Activated T-cell treated with anti-CD3 and anti-CD28 coated beads for 1 hour (primary cell): ENCODE results near the gene OR52H1.
"Not testable (repeated sequence)": the region's sequence is repeated elsewhere in the genome, so short reads cannot be mapped to it uniquely, and the experiment has no call there.

Source experiments
- DNase-seq: peaks from one replicate; pipeline ENCODE4 v3.0.0-alpha.2; 2020; ENCODE audit warnings: low read depth

Gene OR52H1

GRCh38 chr11:5548440-5548839 lies at the start of gene OR52H1:
Gene OR52H1 (minus strand): TSS chr11:5548540. CDS start chr11:5545505, 3,035 bp downstream.
- DNase-seq = no peak

DNA sequence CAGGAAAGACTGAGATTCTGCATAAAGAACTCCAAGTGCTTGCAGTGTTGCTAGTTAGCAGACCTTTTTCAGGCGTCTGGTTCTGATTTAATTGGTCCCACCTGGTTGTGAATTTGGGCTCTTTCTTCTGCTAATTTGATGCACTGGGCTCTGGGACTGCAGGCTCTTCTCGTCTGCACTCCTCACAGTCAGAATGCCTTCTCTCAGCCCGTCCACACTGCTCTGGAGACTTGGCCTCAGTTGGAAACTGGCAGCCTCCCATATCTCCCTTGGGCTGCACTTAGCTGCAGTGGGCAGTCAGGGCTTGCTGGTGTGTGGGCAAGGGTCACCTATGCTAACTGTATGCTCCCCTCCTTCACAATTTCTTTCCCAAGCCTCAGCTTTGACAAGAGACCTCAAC lies 49.6 kb upstream of the OR52H1 start:
- no peak for DNase-seq

GRCh38 chr11:5596607-5597201 lies 48.4 kb upstream of the OR52H1 start, which contains the start of gene TRIM6:
Gene TRIM6 (plus strand): TSS chr11:5596637. CDS start chr11:5596898, 261 bp downstream.
- DNase-seq = no peak

DNA sequence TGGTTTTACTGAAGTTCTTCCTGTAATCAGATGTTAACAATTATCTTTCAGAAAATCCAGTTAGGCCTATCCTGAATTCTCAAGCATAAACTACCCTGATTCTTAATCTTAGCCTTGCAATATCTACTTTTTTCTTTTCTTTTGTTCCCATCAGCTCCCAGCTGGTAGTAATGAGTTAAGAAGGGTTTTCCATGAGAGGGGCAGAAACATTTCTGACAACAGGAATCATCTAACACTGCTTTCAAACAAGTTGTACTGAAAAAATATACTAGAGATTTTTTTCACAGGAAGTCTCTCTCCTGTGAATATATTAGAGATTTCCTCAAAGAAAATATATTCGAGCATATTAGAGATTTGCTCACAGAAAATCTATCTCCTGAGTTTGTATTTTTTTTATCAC lies 44.8 kb upstream of the OR52H1 start:
- DNase-seq = no peak

GRCh38 chr11:5592615-5593014 lies 44.3 kb upstream of the OR52H1 start:
- no peak for DNase-seq

- DNase-seq = no peak
Observed at GRCh38 chr11:5591613-5592012, 43.3 kb upstream of the OR52H1 start.

GRCh38 chr11:5589906-5590305 lies 41.6 kb upstream of the OR52H1 start:
- not testable (repeated sequence) for DNase-seq

DNA sequence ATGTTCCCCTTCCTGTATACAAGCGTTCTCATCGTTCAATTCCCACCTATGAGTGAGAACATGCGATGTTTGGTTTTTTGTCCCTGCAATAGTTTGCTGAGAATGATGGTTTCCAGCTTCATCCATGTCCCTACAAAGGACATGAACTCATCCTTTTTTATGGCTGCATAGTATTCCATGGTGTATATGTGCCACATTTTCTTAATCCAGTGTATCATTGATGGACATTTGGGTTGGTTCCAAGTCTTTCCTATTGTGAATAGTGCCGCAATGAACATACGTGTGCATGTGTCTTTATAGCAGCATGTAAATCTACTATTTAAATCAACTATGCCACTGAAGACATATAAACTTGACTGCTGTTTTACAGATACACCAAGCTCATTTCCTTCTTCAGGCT lies 36.1 kb upstream of the OR52H1 start:
- DNase-seq = not testable (repeated sequence)

- DNase-seq = no peak
Observed at GRCh38 chr11:5581014-5581413, 32.7 kb upstream of the OR52H1 start.

- no peak for DNase-seq
Observed at GRCh38 chr11:5580577-5580976, 32.2 kb upstream of the OR52H1 start, which contains the start of gene OR52B6. Gene OR52B6 (plus strand): TSS chr11:5580877. CDS start chr11:5580877, 0 bp downstream.

GRCh38 chr11:5577101-5577500 lies 28.8 kb upstream of the OR52H1 start:
- DNase-seq = no peak

DNA sequence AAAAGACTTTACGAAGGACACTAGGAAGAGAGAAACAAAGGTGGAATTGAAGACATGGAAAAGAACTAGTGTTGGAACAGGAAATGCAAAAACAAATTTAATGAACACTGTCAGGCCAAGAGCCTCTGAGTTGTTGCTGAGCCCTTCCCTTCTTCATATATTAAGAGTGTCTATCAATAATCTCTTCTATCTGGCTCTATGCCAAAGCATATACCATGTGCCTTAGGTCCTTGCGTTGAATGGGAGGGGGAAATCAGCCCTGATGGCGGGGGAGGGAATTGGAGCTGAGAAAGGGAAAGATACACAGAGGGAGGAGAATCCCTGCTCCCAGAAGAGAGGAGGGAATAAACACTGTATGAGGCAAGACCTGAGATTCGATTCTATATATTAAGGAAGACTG lies 26.8 kb upstream of the OR52H1 start:
- no peak for DNase-seq

GRCh38 chr11:5574654-5575053 lies 26.3 kb upstream of the OR52H1 start:
- no peak for DNase-seq

GRCh38 chr11:5564259-5565019 lies 16.1 kb upstream of the OR52H1 start:
- no peak for DNase-seq

GRCh38 chr11:5557751-5558150 lies 9.4 kb upstream of the OR52H1 start:
- DNase-seq = no peak

- DNase-seq = no peak
Observed at GRCh38 chr11:5556596-5557188, 8.4 kb upstream of the OR52H1 start.

GRCh38 chr11:5553343-5553742 lies 5.0 kb upstream of the OR52H1 start:
- DNase-seq = no peak

DNA sequence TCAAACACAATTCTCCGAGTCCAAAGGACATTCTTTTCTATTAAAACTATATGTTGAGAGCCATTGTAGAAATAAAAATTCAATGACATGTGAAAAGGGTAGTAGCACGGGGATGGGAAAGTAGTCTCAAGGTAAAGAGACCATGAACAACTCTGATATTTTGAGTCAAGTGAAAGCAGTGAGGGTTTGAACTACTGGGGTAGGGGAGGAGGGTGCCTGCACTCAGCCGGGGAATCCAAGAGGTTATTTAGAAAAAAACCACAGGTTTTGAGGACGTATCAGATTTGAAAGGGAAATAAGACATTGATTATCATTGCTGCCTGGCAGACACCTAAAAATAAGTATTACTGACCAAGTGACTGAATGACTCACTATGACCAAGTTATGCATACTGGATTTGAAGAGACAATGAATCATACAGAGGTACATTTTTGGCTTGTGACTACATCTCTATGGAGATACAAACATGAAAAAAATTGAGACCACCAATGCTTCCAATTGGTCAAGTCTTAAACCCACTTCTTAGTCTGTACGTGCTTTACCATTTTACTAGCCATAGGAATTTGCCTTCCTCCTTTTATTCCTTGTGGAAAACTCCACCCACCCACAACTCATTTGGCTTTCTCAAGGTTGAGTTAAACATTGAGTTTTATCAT lies 2.2 kb upstream of the OR52H1 start:
- DNase-seq = no peak

DNA sequence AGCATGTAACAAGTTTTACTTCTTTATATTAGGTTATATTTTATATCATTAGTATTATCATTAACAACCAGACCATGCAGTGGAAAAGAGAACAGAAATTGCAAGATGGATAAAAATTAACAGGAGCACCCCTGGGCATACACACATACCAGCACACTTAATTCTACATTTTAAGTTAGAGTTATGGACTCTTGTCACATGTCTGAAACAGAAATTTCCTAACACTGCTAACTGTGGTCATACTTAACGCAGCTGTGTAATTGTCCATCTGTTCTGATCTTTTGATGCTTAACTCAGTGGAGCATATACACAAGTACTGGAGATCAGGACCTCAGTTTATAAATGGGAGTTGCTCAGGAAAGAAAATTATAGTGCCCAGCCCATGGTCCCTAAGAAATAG lies 358 bp downstream of the OR52H1 start:
- DNase-seq = no peak

DNA sequence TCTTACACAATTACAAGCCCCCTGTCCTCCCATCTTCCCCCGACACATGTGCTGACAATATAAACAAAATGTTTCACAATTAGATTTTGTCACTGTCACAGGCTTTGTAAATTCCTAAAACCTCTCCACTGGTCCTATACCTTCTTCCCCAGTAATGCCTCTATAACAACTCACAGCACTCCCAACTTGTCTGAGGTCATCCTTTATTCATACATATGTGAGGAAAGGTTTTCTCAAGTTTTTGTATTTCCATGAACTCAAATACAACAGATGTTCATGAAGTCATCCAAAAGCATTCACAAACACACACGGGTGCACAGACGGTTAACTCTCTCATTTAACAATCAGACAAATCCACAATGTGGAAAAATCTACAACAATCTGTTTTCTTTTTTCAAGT lies 1.9 kb downstream of the OR52H1 start:
- no peak for DNase-seq

DNA sequence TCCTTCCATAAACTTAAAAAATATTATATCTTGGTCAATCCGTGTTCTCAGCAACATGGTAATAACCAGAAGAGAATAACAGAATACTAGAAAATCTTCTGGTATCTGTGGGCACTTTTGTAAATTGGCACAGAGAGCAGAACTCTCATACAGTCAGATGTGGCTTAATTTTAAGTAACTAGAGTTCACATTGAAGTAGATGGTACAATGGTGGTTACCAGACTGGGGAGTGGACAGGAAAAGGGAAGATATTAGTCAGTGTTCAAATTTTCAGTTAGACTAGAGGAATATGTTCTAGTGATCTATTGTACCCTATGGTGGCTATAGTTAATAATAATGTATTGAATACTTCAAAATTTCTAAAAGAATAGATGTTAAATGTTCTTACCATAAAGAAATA lies 6.9 kb downstream of the OR52H1 start:
- no peak for DNase-seq

- no peak for DNase-seq
Observed at GRCh38 chr11:5536482-5536881, 11.9 kb downstream of the OR52H1 start.

DNA sequence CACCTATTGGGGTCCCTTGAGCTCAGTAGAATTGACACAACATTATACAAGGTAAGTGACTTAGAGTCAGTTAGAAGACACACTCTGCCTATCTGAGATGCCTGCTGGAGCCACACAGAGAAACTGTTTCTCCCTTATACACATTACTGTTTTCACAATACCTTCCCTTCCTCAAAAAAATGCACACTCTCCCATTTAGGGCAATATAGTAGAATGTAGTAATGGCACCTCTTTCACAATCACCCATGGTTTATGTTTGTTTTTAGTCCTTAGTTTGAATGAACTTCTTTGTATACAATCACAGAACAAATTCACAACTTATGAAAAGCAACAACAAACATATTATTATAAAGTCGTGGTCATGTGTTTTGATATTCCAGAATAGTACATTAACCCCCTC lies 14.3 kb downstream of the OR52H1 start:
- no peak for DNase-seq
